ENCODE results near the gene ERVV-1. TPM values are rescaled to one million over a fixed set of nuclear protein-coding genes. Genes with fewer than 3 reads are reported as not detected.

Gene ERVV-1
- polyA plus RNA-seq, 2 of the 4 experiments (the other 2 are of a cell fraction), result not detected

DNA sequence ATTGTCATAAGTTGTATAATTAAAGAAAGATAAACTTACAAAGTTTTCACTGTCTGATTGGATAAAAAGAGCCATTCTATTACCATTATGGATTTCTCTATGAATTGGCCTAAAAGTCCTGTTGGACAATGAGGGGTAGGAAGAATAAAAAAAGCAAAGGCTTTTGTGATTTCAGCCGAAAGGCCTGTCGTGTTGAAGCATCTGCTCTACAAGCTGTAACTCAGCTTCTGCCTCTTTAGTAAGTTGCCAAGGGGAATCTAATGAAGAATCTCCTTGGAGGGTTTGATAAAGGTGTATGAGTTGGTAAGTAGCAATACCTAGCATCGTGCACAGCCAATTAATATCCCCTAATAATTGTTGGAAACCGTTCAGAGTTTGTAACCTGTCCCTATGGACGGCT lies 25.2 kb upstream of the ERVV-1 start:
- CTCF ChIA-PET, result no interaction called here
- DNase-seq (ENCODE audit: low read depth in 1 of 2, low spot score in 1 of 2), result no peak
- WGBS (ENCODE audit: missing lambda C conversion rate), result 12% methylated on average over 5 of the region's 5 CpGs
- no peak for FAIRE-seq
- POLR2A ChIA-PET, result no interaction called here
- Histone ChIP-seq H3K9me3 (peaks cover 57% of the 10 kb centered on the region), H3K4me1 (no peaks in the 10 kb centered on the region), H3K4me2 (no peak overlapping the region), H3K27ac (no peak overlapping the region), H3K4me3 (no peak overlapping the region)
- TF ChIP-seq NFE2L2 (conservative IDR thresholded peaks at IDR 0.05; ENCODE audit: low read length) (no peak), RCOR1 (IDR thresholded peaks at IDR 0.05; ENCODE audit: low read depth, low read length) (no peak), BHLHE40 (IDR thresholded peaks at IDR 0.05; ENCODE audit: low read depth, low read length) (no peak), RFX5 (IDR thresholded peaks at IDR 0.05) (no peak), KDM1A (IDR thresholded peaks at IDR 0.05; ENCODE audit: low read depth) (no peak), CHD4 (IDR thresholded peaks at IDR 0.05; ENCODE audit: borderline replicate concordance) (no peak), MYC (IDR thresholded peaks at IDR 0.05; ENCODE audit: borderline replicate concordance, low read length) (no peak), FOXS1 (CRISPR knock-in tag; IDR thresholded peaks at IDR 0.05) (no peak), ZC3H11A (IDR thresholded peaks at IDR 0.05) (no peak), MAFK (IDR thresholded peaks at IDR 0.05; ENCODE audit: partially characterized antibody) (no peak), ZFP36 (IDR thresholded peaks at IDR 0.05; ENCODE audit: borderline replicate concordance, partially characterized antibody) (no peak), FOSB (CRISPR knock-in tag; IDR thresholded peaks at IDR 0.05) (no peak)
- no peak for ATAC-seq

GRCh38 chr19:52990759-52991418 lies 22.8 kb upstream of the ERVV-1 start:
- 36% methylated on average over 16 of the region's 16 CpGs for WGBS (ENCODE audit: missing lambda C conversion rate)
- ChIA-PET CTCF (no interaction called here), POLR2A (no interaction called here)
- H3K4me2 ChIP-seq, result no peak overlapping the region
- no peak overlapping the region for H3K27ac ChIP-seq
- DNase-seq (ENCODE audit: low read depth in 1 of 2, low spot score in 1 of 2), result no peak
- no peak for ATAC-seq
- TF ChIP-seq CEBPB (IDR thresholded peaks at IDR 0.05) (no peak), MAZ (IDR thresholded peaks at IDR 0.05; ENCODE audit: borderline replicate concordance, low read depth, low read length) (no peak), HOXB5 (CRISPR knock-in tag; IDR thresholded peaks at IDR 0.05) (no peak), ZC3H11A (IDR thresholded peaks at IDR 0.05) (no peak), GATA3 (IDR thresholded peaks at IDR 0.05; ENCODE audit: borderline replicate concordance) (no peak), FOXS1 (CRISPR knock-in tag; IDR thresholded peaks at IDR 0.05) (no peak), HDAC2 (IDR thresholded peaks at IDR 0.05) (no peak)
- TF ChIP-seq, protein P1, sequence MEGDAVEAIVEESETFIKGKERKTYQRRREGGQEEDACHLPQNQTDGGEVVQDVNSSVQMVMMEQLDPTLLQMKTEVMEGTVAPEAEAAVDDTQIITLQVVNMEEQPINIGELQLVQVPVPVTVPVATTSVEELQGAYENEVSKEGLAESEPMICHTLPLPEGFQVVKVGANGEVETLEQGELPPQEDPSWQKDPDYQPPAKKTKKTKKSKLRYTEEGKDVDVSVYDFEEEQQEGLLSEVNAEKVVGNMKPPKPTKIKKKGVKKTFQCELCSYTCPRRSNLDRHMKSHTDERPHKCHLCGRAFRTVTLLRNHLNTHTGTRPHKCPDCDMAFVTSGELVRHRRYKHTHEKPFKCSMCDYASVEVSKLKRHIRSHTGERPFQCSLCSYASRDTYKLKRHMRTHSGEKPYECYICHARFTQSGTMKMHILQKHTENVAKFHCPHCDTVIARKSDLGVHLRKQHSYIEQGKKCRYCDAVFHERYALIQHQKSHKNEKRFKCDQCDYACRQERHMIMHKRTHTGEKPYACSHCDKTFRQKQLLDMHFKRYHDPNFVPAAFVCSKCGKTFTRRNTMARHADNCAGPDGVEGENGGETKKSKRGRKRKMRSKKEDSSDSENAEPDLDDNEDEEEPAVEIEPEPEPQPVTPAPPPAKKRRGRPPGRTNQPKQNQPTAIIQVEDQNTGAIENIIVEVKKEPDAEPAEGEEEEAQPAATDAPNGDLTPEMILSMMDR (IDR thresholded peaks at IDR 0.05), result no peak
- no peak for FAIRE-seq
- no peak overlapping the region for H3K4me3 ChIP-seq
- peaks cover 67% of the 10 kb centered on the region for H3K9me3 ChIP-seq
- no peaks in the 10 kb centered on the region for H3K4me1 ChIP-seq

DNA sequence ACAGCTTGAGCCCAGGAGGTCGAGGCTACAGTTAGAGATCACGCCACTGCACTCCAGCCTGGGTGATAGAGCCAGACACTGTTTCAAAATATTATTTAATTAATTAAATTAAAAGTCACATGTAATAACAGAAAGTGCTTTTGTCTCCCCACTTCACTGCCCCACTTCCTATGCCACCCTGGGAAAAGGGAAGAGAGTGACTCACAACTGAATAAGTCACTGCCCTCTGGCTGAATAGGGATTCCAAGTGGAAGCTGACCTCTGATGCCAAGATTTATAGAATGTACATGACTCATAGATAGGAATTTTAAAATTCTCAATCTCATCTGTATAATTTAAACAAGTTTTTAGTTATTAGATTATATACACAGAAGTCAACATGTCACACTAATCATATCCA lies 22.2 kb upstream of the ERVV-1 start:
- POLR2A ChIA-PET, result no interaction called here
- FAIRE-seq, result no peak
- CTCF ChIA-PET, result no interaction called here

GRCh38 chr19:52992109-52993004 lies 21.4 kb upstream of the ERVV-1 start:
- ChIA-PET POLR2A (no interaction called here), CTCF (no interaction called here)
- Histone ChIP-seq H3K4me3 (no peak overlapping the region), H3K4me1 (no peaks in the 10 kb centered on the region), H3K9me3 (peaks cover 76% of the 10 kb centered on the region), H3K4me2 (no peak overlapping the region), H3K27ac (no peak overlapping the region)
- DNase-seq (ENCODE audit: low read depth in 1 of 2, low spot score in 1 of 2) (no peak), FAIRE-seq (no peak), ATAC-seq (no peak)
- WGBS (ENCODE audit: missing lambda C conversion rate), result 57% methylated on average over 23 of the region's 26 CpGs
- TF ChIP-seq SMC3 (IDR thresholded peaks at IDR 0.05) (no peak), TP53 (CRISPR knock-in tag; IDR thresholded peaks at IDR 0.05) (no peak)

More for the DNA sequence above, 22.2 kb upstream of the ERVV-1 start:
- 13% methylated on average over 2 of the region's 2 CpGs for WGBS (ENCODE audit: missing lambda C conversion rate)
- TF ChIP-seq ZSCAN20 (CRISPR knock-in tag; IDR thresholded peaks at IDR 0.05), result no peak
- no peak overlapping the region for H3K4me2 ChIP-seq
- H3K27ac ChIP-seq, result no peak overlapping the region
- no peak for DNase-seq (ENCODE audit: low read depth in 1 of 2, low spot score in 1 of 2)
- ATAC-seq, result no peak
- H3K4me1 ChIP-seq, result no peaks in the 10 kb centered on the region
- H3K4me3 ChIP-seq, result no peak overlapping the region
- peaks cover 73% of the 10 kb centered on the region for H3K9me3 ChIP-seq

Data from A549 (cell line).